Esophagus squamous epithelium (tissue), 4 donors: Measurements from ENCODE around the gene UVSSA.

Experiments
- CTCF ChIP-seq, 6 experiments: fragments of 450-650 bp in 4 of 6; fragments of 200-600 bp in 2 of 6; sonication (generic) in 2 of 6; IDR thresholded peaks; one replicate each; pipeline ENCODE4 v1.5.1; 2016 to 2019; ENCODE audit warnings: antibody characterized with exemption in 6 of 6, mild to moderate bottlenecking in 4 of 6, moderate library complexity in 4 of 6
- POLR2A ChIP-seq, 4 donors: fragments of 450-650 bp; IDR thresholded peaks; one replicate each; pipeline ENCODE4 v1.6.1; 2017; ENCODE audit warnings: antibody characterized with exemption in 4 of 4, mild to moderate bottlenecking in 4 of 4, moderate library complexity in 3 of 4

GRCh38 chr4:1325681-1326635, 21.1 kb upstream of the UVSSA start:
- TF ChIP-seq CTCF (IDR thresholded peaks at IDR 0.05) (no peak), POLR2A (IDR thresholded peaks at IDR 0.05) (no peak)
